ENCODE results near the gene PTPMT1. TPM values are rescaled to one million over a fixed set of nuclear protein-coding genes. Genes with fewer than 3 reads are reported as not detected.
"Not testable (repeated sequence)": the region's sequence is repeated elsewhere in the genome, so short reads cannot be mapped to it uniquely, and the experiment has no call there.

PTPMT1 gene
- total RNA-seq, 1 donor from 2014 or later = 43.6 TPM

DNA sequence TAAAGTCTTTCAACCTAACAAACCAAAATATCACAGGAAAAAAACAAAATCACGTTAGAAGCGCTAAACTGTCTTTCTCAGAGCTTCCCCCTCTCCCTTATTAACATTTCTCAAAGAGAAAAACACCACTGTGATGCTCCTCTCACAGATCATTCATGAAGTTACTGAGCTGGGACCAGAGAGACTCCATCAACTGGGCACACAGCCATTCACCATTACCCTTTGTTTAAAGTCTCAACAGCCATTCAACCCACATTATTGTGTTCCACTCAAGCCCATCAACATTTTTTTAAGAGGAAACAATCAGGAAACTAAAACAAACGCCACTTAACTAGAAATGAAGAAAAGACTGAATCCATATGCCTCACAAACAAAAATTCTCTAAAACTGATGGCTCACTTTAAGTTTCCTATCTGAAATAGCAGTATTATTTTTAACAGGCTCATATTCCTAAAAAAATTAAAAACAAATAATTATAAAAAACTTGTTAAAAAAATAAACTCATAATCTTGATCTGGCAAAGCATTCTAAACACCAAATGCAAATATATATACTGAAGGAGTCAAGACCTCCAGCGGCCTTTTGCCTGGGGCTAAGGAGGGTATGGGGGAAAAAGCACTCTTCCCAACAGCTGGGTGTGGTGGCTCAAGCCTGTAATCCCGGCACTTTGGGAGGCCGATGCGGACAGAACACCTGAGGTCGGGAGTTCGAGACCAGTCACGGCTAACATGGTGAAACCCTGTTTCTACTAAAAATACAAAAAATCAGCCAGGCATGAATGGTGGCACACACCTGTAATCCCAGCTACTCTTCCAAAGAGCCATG lies 26.4 kb upstream of the PTPMT1 start:
- H3K9me3 Mint-ChIP-seq = no peaks in the 10 kb centered on the region

DNA sequence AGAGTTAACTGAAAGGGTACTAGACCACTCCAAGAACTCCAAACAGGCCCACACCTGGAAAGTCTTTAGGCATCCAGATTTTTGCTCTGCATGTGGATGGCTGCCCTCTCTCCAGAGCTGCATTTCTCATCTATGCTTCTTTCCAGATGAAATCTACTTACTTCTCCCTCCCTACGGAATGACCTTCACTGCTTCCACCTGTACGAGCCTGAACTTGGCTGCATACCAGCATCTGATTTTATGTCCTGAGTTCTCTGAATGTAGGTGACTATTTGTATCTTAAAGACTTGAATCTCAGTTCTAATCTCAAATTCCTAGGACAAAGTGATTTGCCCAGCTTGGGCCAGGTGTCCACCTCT lies 25.7 kb upstream of the PTPMT1 start:
- H3K4me3 Mint-ChIP-seq = no peak overlapping the region
- peak overlapping the region; percentile 79 for H3K27ac Mint-ChIP-seq
- no peak for DNase-seq (ENCODE audit: extremely low spot score, unreplicated experiment)
- no peaks in the 10 kb centered on the region for H3K9me3 Mint-ChIP-seq
- TF ChIP-seq CTCF (conservative IDR thresholded peaks at IDR 0.05) = peak; percentile 26
- H3K4me1 Mint-ChIP-seq (ENCODE audit: unreplicated experiment) = peaks cover 36% of the 10 kb centered on the region
- H3K27me3 Mint-ChIP-seq = no peaks in the 10 kb centered on the region
- peaks cover 19% of the 10 kb centered on the region for H3K36me3 Mint-ChIP-seq

More for the DNA sequence above, 26.4 kb upstream of the PTPMT1 start:
- Mint-ChIP-seq H3K27ac (peak overlapping the region; percentile 79), H3K4me3 (no peak overlapping the region), H3K4me1 (ENCODE audit: unreplicated experiment) (peaks cover 33% of the 10 kb centered on the region), H3K27me3 (no peaks in the 10 kb centered on the region), H3K36me3 (peaks cover 15% of the 10 kb centered on the region)
- TF ChIP-seq CTCF (conservative IDR thresholded peaks at IDR 0.05) = no peak
- DNase-seq (ENCODE audit: extremely low spot score, unreplicated experiment) = no peak

DNA sequence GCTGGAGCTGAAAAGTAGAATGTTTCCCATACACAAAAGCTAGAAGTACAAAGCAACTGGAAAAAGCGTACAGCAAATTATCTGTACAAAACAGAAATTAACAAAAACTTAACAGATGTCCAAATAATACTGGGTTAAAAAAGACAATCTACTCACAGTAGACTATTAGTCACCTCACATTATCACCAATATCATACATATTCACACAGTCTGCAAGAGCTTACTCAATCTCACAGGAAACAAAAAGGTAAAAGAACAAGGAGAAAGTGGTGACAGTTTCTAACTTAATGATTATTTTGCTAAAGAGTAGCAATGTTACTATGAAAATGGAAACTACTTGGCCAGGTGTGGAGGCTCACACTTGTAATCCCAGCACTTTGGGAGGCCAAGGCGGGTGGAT lies 24.3 kb upstream of the PTPMT1 start:
- H3K27me3 Mint-ChIP-seq = no peaks in the 10 kb centered on the region
- no peak overlapping the region for H3K4me3 Mint-ChIP-seq
- H3K4me1 Mint-ChIP-seq (ENCODE audit: unreplicated experiment) = peaks cover 30% of the 10 kb centered on the region
- no peaks in the 10 kb centered on the region for H3K9me3 Mint-ChIP-seq
- H3K36me3 Mint-ChIP-seq = peaks cover 15% of the 10 kb centered on the region
- no peak for TF ChIP-seq CTCF (conservative IDR thresholded peaks at IDR 0.05)
- no peak for DNase-seq (ENCODE audit: extremely low spot score, unreplicated experiment)
- H3K27ac Mint-ChIP-seq = peak overlapping the region; percentile 79

DNA sequence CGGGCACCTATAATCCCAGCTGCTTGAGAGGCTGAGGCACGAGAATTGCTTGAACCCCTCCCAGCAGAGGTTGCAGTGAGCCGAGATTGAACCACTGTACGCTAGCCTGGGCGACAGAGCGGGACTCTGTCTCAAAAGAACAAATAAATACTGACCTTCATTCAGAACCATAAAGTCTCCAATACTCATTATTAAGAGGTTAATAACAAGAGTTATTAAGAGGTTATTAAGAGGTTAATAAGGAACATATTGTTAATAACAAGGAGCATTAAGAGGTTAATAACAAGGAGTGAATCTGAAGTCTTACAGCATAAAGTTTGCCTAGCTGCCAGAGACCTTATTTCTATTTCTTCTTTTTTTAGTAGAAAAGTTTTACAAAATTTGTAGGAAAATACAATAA lies 20.1 kb upstream of the PTPMT1 start:
- Mint-ChIP-seq H3K4me3 (no peak overlapping the region), H3K36me3 (peaks cover 15% of the 10 kb centered on the region), H3K4me1 (ENCODE audit: unreplicated experiment) (peaks cover 20% of the 10 kb centered on the region), H3K27me3 (no peaks in the 10 kb centered on the region), H3K27ac (no peak overlapping the region), H3K9me3 (no peaks in the 10 kb centered on the region)
- DNase-seq (ENCODE audit: extremely low spot score, unreplicated experiment) = no peak
- TF ChIP-seq CTCF (conservative IDR thresholded peaks at IDR 0.05) = no peak

- H3K9me3 Mint-ChIP-seq; H3K27ac Mint-ChIP-seq; DNase-seq (ENCODE audit: extremely low spot score, unreplicated experiment); H3K27me3 Mint-ChIP-seq; H3K4me3 Mint-ChIP-seq: not testable (repeated sequence)
- peaks cover 18% of the 10 kb centered on the region for H3K4me1 Mint-ChIP-seq (ENCODE audit: unreplicated experiment)
- peaks cover 12% of the 10 kb centered on the region for H3K36me3 Mint-ChIP-seq
These were observed 19.1 kb upstream of the PTPMT1 start for GRCh38 chr11:47546274-47546673.

GRCh38 chr11:47550288-47551047 lies 14.9 kb upstream of the PTPMT1 start:
- Mint-ChIP-seq H3K4me1 (ENCODE audit: unreplicated experiment) (peaks cover 21% of the 10 kb centered on the region), H3K4me3 (peak overlapping the region; percentile 74), H3K9me3 (no peaks in the 10 kb centered on the region), H3K36me3 (peaks cover 12% of the 10 kb centered on the region), H3K27me3 (no peaks in the 10 kb centered on the region), H3K27ac (peak overlapping the region; percentile 98)
- no peak for TF ChIP-seq CTCF (conservative IDR thresholded peaks at IDR 0.05)
- no peak for DNase-seq (ENCODE audit: extremely low spot score, unreplicated experiment)

All from type B pancreatic cell (in vitro differentiated cells).